Suprapubic skin (tissue), 4 donors: ENCODE data around the gene FRMD7. TPM values are rescaled to one million over a fixed set of nuclear protein-coding genes. Genes with fewer than 3 reads are reported as not detected.
"Not testable (repeated sequence)": the region's sequence is repeated elsewhere in the genome, so short reads cannot be mapped to it uniquely, and the experiment has no call there.

Source experiments
- DNase-seq, 2 donors: peaks; one replicate each; pipeline ENCODE4 v3.0.0-alpha.2; 2019; ENCODE audit warnings: low spot score in 2 of 2
- H3K27ac ChIP-seq: fragments of 200-600 bp; sonication (generic); one replicate; pipeline ENCODE4 v1.5.1; 2019
- H3K27me3 ChIP-seq: fragments of 200-600 bp; sonication (generic); one replicate; pipeline ENCODE4 v1.5.1; 2019
- H3K36me3 ChIP-seq: fragments of 200-600 bp; sonication (generic); one replicate; pipeline ENCODE4 v1.5.1; 2019
- H3K4me1 ChIP-seq: fragments of 200-600 bp; sonication (generic); one replicate; pipeline ENCODE4 v1.5.1; 2019
- H3K4me3 ChIP-seq: fragments of 200-600 bp; sonication (generic); one replicate; pipeline ENCODE4 v1.5.1; 2019; ENCODE audit warnings: mild to moderate bottlenecking
- H3K9me3 ChIP-seq: fragments of 200-600 bp; sonication (generic); one replicate; pipeline ENCODE4 v1.5.1; 2019
- EP300 ChIP-seq: sonication (generic); formaldehyde crosslinking; IDR thresholded peaks from one replicate; pipeline ENCODE4 v1.6.1; 2017; ENCODE audit warnings: antibody characterized with exemption
- POLR2A ChIP-seq, 2 donors: fragments of 450-650 bp; IDR thresholded peaks; one replicate each; pipeline ENCODE4 v1.6.1; 2017; ENCODE audit warnings: antibody characterized with exemption in 2 of 2, mild to moderate bottlenecking in 2 of 2, moderate library complexity in 2 of 2
- POLR2AphosphoS5 ChIP-seq, 3 donors: sonication (generic); formaldehyde crosslinking; IDR thresholded peaks; one replicate each; pipeline ENCODE4 v1.6.1; 2017; ENCODE audit warnings: antibody characterized with exemption in 3 of 3
- WGBS: methylation state at CpG from one replicate; pipeline ENCODE4 v1.1.5; 2018; 5-methylcytosine and 5-hydroxymethylcytosine counted together
- total RNA-seq, 4 donors: library from RNA; depleted of rRNA; stranded (reverse); fragments of >200 nt; gene quantifications; one replicate each; pipeline ENCODE4 v1.1.0, GENCODE V29; 2016
- TF ChIP-seq, protein P1 (sequence below), 2 donors: fragments of 200-600 bp in 1 of 2; fragments of 450-650 bp in 1 of 2; sonication (generic) in 1 of 2; IDR thresholded peaks; one replicate each; pipeline ENCODE4 v1.5.1; 2016 to 2019; ENCODE audit warnings: antibody characterized with exemption in 2 of 2, mild to moderate bottlenecking in 1 of 2, moderate library complexity in 1 of 2

FRMD7 gene
- total RNA-seq, 4 donors from 2014 or later: 0.34 to 0.36 TPM; not detected in 2

DNA sequence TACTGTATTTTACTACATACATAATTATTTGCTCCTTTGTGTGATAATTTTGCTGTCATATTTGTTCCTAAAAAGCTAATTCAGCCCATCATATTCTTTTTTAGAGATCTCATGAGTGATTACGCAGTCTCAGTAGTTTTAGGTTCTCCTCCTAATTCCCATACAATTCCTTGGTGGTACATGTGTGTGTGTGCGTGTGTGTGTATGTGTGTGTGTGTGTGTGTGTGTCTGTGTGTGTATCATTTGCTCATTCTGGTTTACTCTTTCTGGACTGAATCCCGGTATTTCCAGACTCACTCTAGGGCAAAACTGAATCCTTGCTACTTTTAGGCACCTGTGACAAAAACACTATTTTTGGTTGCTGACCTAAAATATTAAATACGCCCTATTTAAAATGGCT lies 69.8 kb downstream of the FRMD7 start:
- Histone ChIP-seq H3K27me3 (no peaks in the 10 kb centered on the region), H3K4me3 (no peak overlapping the region), H3K9me3 (no peaks in the 10 kb centered on the region), H3K36me3 (no peaks in the 10 kb centered on the region), H3K4me1 (no peaks in the 10 kb centered on the region), H3K27ac (no peak overlapping the region)
- WGBS: 86% methylated on average over 4 of the region's 4 CpGs
- no peak for DNase-seq
- TF ChIP-seq POLR2AphosphoS5 (IDR thresholded peaks at IDR 0.05): no peak
- no peak for TF ChIP-seq POLR2A (IDR thresholded peaks at IDR 0.05)
- no peak for TF ChIP-seq EP300

DNA sequence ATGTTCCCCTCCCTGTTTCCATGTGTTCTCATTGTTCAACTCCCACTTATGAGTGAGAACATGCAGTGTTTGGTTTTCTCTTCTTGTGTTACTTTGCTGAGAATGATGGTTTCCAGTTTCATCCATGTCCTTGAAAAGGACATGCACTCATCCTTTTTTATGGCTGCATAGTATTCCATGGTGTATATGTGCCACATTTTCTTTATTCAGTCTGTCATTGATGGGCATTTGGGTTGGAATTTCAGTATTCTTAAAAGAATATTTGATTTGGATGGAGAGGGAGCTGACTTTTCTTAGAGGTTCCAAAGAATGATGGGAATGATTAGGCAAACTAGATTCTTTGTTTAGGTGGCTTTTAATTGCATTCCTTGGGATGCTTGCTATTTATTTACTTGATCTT lies 76.0 kb downstream of the FRMD7 start:
- H3K27me3 ChIP-seq, H3K4me1 ChIP-seq, H3K9me3 ChIP-seq, H3K27ac ChIP-seq, H3K4me3 ChIP-seq, H3K36me3 ChIP-seq, DNase-seq: not testable (repeated sequence)

DNA sequence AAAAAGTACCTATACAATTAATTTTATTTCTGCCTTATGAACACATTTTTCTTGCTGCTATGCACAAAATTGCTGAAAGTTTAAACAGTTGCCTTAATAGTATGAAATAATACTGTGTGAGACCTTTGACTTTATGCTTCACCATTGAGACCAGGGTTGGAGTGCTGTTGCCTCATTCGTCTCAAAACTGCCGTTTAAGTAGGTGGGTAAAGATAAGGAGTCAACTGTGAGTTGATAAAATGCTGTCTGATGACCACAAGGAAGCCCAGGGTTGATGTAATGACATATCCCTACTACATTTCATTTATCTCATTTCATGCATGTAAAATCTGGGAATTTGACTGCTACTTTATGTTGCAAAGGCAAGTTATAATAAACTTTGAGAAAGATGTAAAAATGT lies 81.3 kb downstream of the FRMD7 start:
- 61% methylated on average over 2 of the region's 2 CpGs for WGBS
- TF ChIP-seq POLR2AphosphoS5 (IDR thresholded peaks at IDR 0.05) (no peak), POLR2A (IDR thresholded peaks at IDR 0.05) (no peak), EP300 (no peak)
- TF ChIP-seq, protein P1, sequence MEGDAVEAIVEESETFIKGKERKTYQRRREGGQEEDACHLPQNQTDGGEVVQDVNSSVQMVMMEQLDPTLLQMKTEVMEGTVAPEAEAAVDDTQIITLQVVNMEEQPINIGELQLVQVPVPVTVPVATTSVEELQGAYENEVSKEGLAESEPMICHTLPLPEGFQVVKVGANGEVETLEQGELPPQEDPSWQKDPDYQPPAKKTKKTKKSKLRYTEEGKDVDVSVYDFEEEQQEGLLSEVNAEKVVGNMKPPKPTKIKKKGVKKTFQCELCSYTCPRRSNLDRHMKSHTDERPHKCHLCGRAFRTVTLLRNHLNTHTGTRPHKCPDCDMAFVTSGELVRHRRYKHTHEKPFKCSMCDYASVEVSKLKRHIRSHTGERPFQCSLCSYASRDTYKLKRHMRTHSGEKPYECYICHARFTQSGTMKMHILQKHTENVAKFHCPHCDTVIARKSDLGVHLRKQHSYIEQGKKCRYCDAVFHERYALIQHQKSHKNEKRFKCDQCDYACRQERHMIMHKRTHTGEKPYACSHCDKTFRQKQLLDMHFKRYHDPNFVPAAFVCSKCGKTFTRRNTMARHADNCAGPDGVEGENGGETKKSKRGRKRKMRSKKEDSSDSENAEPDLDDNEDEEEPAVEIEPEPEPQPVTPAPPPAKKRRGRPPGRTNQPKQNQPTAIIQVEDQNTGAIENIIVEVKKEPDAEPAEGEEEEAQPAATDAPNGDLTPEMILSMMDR (IDR thresholded peaks at IDR 0.05): no peak
- no peak overlapping the region for H3K4me3 ChIP-seq
- no peak for DNase-seq
- no peaks in the 10 kb centered on the region for H3K27me3 ChIP-seq
- H3K27ac ChIP-seq: no peak overlapping the region
- no peaks in the 10 kb centered on the region for H3K36me3 ChIP-seq
- H3K9me3 ChIP-seq: no peaks in the 10 kb centered on the region
- no peaks in the 10 kb centered on the region for H3K4me1 ChIP-seq

DNA sequence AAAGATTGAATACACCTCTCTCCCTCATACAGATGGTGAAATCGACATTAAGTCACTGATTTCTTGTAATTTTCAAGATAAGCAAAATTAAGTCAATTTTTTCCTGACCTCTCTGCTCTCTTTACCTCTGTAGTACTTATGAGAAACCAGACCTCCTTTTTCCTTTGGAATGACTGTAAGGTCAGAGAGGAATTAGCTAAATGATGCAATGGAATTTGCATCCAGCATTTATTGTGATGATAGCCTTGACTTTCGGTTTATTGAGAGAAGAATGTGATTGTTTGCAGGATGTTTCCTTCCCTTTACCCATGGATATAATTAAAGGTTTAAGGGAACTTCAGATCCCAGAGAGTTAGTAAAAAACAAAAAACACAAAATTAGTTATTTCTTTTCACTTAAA lies 82.4 kb downstream of the FRMD7 start:
- Histone ChIP-seq H3K4me3 (no peak overlapping the region), H3K27ac (no peak overlapping the region), H3K36me3 (no peaks in the 10 kb centered on the region), H3K27me3 (no peaks in the 10 kb centered on the region), H3K9me3 (no peaks in the 10 kb centered on the region), H3K4me1 (no peaks in the 10 kb centered on the region)
- WGBS: 60% methylated on average over 2 of the region's 2 CpGs
- DNase-seq: no peak
- no peak for TF ChIP-seq EP300
- TF ChIP-seq POLR2A (IDR thresholded peaks at IDR 0.05): no peak
- TF ChIP-seq, protein P1 (IDR thresholded peaks at IDR 0.05): no peak
- TF ChIP-seq POLR2AphosphoS5 (IDR thresholded peaks at IDR 0.05): no peak

DNA sequence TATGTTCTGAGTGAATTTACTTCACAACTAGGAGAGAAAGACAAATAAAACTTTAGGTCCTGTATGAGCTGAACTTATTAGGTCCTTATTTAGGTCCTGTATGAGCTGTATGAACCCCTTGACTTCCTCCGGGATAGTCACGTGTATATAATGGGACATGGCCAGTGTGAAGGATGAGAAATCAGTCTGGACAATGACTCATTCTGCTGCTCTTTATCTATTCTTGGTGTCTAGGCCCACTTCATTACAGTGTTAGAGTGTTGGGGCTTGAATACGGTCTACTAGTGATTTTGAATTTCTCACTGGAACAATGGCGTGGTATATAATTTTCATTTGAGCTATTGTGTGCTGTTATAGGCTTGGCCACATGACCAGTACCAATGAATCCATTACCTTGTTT lies 82.9 kb downstream of the FRMD7 start:
- WGBS: 85% methylated on average over 4 of the region's 4 CpGs
- no peak overlapping the region for H3K4me3 ChIP-seq
- DNase-seq: no peak
- no peaks in the 10 kb centered on the region for H3K9me3 ChIP-seq
- no peaks in the 10 kb centered on the region for H3K4me1 ChIP-seq
- H3K36me3 ChIP-seq: no peaks in the 10 kb centered on the region
- TF ChIP-seq POLR2A (IDR thresholded peaks at IDR 0.05) (no peak), EP300 (no peak), POLR2AphosphoS5 (IDR thresholded peaks at IDR 0.05) (no peak)
- TF ChIP-seq, protein P1 (IDR thresholded peaks at IDR 0.05): no peak
- no peak overlapping the region for H3K27ac ChIP-seq
- H3K27me3 ChIP-seq: no peaks in the 10 kb centered on the region

DNA sequence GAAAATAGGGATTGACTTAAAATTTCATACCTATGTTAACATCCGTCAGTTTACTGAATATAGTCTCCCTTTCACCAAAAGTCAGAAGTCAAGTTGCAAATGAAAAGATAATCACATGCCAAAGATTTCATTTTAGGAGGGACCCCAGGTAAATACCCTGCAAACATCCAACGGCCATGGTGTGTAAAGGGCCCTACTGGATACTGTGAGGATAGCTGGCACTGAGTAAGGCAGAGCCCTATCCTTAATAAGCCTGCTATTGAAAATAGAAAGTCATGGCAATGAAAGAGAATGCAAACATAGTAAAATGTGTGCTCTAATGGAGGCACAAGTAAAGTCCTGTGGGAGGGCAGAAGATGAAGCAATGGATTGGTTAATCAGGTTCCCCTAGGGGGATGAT lies 83.8 kb downstream of the FRMD7 start:
- H3K4me1 ChIP-seq: no peaks in the 10 kb centered on the region
- TF ChIP-seq EP300 (no peak), POLR2A (IDR thresholded peaks at IDR 0.05) (no peak), POLR2AphosphoS5 (IDR thresholded peaks at IDR 0.05) (no peak)
- TF ChIP-seq, protein P1 (IDR thresholded peaks at IDR 0.05): no peak
- no peak overlapping the region for H3K27ac ChIP-seq
- no peak for DNase-seq
- H3K27me3 ChIP-seq: no peaks in the 10 kb centered on the region
- 72% methylated on average over 2 of the region's 2 CpGs for WGBS
- no peaks in the 10 kb centered on the region for H3K36me3 ChIP-seq
- H3K4me3 ChIP-seq: no peak overlapping the region
- no peaks in the 10 kb centered on the region for H3K9me3 ChIP-seq
